RWPE2 (cell line): Measurements from ENCODE around the gene POLR2M.

Experiments used
- ATAC-seq: fragments of 200-7000 bp; cut with Tn5 transposase; 3 replicates; pipeline ENCODE4 v1.9.1; 2021; ENCODE audit warnings: low read depth
- DNase-seq: peaks from one replicate; pipeline ENCODE4 v3.0.0-alpha.2; 2020; ENCODE audit warnings: low spot score
- H3K27ac ChIP-seq: fragments of 450-650 bp; 2 replicates; pipeline ENCODE4 v1.5.1; 2017; ENCODE audit warnings: mild to moderate bottlenecking; ENCODE audit not compliant: poor library complexity, severe bottlenecking
- H3K27me3 ChIP-seq: fragments of 250-450 bp; sonication (Bioruptor Pico); 2 replicates; pipeline ENCODE4 v1.5.1; 2021; ENCODE audit warnings: mild to moderate bottlenecking, moderate library complexity; ENCODE audit not compliant: insufficient read depth, poor library complexity, severe bottlenecking
- H3K36me3 ChIP-seq: fragments of 250-450 bp; sonication (Bioruptor Pico); 2 replicates; pipeline ENCODE4 v1.5.1; 2020; ENCODE audit warnings: low read depth, mild to moderate bottlenecking, moderate library complexity
- H3K4me1 ChIP-seq: fragments of 250-450 bp; sonication (Bioruptor Pico); 2 replicates; pipeline ENCODE4 v1.5.1; 2021; ENCODE audit warnings: mild to moderate bottlenecking, moderate library complexity; ENCODE audit not compliant: insufficient read depth, poor library complexity, severe bottlenecking
- H3K4me3 ChIP-seq: fragments of 250-450 bp; sonication (Bioruptor Pico); 2 replicates; pipeline ENCODE4 v1.5.1; 2021; ENCODE audit warnings: mild to moderate bottlenecking, moderate library complexity; ENCODE audit not compliant: severe bottlenecking
- H3K9me3 ChIP-seq: fragments of 250-450 bp; sonication (Bioruptor Pico); 2 replicates; pipeline ENCODE4 v1.5.1; 2021; ENCODE audit warnings: mild to moderate bottlenecking, moderate library complexity; ENCODE audit not compliant: severe bottlenecking
- TF ChIP-seq, protein P1 (sequence below): fragments of 450-650 bp; IDR thresholded peaks from one replicate; pipeline ENCODE4 v1.5.1; 2017; ENCODE audit warnings: mild to moderate bottlenecking, moderate library complexity; ENCODE audit not compliant: poor library complexity, severe bottlenecking

POLR2M gene

DNA sequence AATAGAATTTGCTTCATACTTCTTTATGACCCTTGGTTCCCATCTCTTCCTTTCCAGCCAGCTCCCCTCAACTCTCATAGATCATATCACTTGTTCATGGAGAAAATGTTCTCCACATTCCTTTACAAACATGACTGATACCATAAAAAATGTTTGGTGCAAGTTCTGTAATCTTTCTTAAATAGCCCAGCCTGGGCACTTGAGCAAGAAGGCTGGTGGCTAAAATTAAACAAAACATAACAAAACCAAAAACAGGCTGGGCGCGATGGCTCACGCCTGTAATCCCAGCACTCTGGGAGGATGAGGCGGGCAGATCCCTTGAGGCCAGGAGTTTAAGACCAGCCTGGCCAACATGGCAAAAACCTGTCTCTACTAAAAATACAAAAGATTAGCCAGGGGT, 8.9 kb upstream of the POLR2M start:
- no peak for DNase-seq
- no peaks in the 10 kb centered on the region for H3K27me3 ChIP-seq
- H3K27ac ChIP-seq, result no peak overlapping the region
- H3K36me3 ChIP-seq, result no peaks in the 10 kb centered on the region
- H3K4me3 ChIP-seq, result no peak overlapping the region
- no peak for ATAC-seq
- peaks cover 9% of the 10 kb centered on the region for H3K4me1 ChIP-seq
- TF ChIP-seq, protein P1, sequence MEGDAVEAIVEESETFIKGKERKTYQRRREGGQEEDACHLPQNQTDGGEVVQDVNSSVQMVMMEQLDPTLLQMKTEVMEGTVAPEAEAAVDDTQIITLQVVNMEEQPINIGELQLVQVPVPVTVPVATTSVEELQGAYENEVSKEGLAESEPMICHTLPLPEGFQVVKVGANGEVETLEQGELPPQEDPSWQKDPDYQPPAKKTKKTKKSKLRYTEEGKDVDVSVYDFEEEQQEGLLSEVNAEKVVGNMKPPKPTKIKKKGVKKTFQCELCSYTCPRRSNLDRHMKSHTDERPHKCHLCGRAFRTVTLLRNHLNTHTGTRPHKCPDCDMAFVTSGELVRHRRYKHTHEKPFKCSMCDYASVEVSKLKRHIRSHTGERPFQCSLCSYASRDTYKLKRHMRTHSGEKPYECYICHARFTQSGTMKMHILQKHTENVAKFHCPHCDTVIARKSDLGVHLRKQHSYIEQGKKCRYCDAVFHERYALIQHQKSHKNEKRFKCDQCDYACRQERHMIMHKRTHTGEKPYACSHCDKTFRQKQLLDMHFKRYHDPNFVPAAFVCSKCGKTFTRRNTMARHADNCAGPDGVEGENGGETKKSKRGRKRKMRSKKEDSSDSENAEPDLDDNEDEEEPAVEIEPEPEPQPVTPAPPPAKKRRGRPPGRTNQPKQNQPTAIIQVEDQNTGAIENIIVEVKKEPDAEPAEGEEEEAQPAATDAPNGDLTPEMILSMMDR, result no peak
- no peaks in the 10 kb centered on the region for H3K9me3 ChIP-seq

DNA sequence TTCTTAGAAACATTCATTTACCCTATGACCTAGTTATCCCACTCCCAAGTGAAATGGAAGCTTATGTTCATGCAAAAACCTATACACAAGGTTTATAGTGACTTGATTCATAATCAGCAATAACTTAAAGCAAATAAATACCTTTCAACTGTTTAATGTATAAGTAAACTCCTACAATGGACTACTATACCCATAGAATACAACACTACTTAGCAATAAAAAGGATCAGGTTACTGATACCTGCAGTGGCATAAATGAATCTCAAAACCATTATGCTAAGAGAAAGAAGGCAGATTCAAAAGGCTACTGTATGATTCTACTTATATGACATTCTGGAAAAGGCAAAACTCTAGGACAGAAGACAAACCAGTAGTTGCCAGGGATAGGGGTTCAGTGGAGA, 8.3 kb upstream of the POLR2M start:
- Histone ChIP-seq H3K9me3 (no peaks in the 10 kb centered on the region), H3K27ac (no peak overlapping the region), H3K36me3 (no peaks in the 10 kb centered on the region), H3K4me3 (no peak overlapping the region), H3K4me1 (peaks cover 3% of the 10 kb centered on the region), H3K27me3 (no peaks in the 10 kb centered on the region)
- DNase-seq (no peak), ATAC-seq (no peak)
- TF ChIP-seq, protein P1, result no peak

DNA sequence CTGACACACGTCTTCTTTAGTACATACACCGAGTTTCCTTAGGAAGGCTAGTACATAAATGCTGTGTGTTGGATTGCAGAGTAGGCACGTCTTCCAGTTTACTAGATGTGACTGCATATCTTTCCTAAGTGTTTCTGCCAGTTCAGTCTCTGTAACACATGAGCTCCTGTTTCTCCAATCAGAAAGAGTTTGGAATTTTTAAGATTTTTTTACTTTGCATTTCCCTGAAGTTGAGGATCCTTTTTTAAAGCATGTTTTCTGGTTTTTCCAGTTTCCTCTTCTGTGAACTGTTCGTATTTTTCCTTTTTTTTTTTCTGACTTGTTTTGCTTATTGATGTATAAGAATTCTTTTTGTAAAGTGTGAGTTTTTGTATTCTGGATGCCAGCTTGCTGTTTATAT, 7.5 kb upstream of the POLR2M start:
- TF ChIP-seq, protein P1, result no peak
- Histone ChIP-seq H3K27me3 (no peaks in the 10 kb centered on the region), H3K27ac (no peak overlapping the region), H3K4me3 (no peak overlapping the region), H3K4me1 (no peaks in the 10 kb centered on the region), H3K9me3 (no peaks in the 10 kb centered on the region), H3K36me3 (no peaks in the 10 kb centered on the region)
- DNase-seq (no peak), ATAC-seq (no peak)

DNA sequence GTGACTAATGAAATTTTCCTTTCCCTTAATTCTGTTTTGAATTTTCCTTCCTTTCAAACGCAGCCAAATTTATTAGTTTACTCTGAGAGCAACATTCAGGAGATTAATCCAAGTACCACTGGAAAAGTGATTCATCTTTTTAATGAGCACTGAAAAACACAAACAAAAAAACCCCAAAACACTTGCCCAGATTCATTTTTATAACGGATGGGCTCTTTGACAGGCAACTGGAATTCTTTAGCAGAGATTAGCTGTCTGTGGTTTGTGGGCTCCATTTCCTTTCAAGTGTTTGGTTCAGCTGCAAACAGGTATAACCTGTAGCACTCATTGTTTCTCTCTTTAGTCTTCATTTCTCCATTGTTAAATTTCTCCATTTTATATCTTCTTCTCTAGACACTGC, 3.1 kb upstream of the POLR2M start:
- no peak overlapping the region for H3K4me3 ChIP-seq
- ATAC-seq, result no peak
- H3K27me3 ChIP-seq, result no peaks in the 10 kb centered on the region
- H3K36me3 ChIP-seq, result peaks cover 6% of the 10 kb centered on the region
- H3K27ac ChIP-seq, result no peak overlapping the region
- H3K4me1 ChIP-seq, result peaks cover 13% of the 10 kb centered on the region
- TF ChIP-seq, protein P1, result no peak
- H3K9me3 ChIP-seq, result no peaks in the 10 kb centered on the region
- no peak for DNase-seq

DNA sequence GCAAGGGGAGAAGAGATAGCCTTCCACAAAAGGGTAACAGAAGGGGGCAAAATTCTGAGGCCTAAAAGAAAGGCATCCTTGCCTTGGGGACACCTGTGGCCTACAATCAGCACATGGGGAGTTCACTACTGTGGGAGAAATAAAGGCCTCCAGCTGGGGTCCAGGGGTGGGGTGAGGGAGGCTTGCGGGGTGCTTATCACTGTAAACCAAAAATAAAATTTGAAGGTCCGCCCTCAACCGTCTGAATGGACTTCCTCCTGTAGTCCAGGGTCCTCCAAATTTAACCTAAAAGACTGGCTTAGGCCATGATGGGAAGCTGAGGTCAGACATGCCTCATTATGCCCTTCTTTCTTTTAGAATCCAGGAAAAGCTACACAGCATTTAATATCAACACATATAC, 2.1 kb upstream of the POLR2M start:
- ATAC-seq (no peak), DNase-seq (no peak)
- H3K36me3 ChIP-seq, result peaks cover 17% of the 10 kb centered on the region
- TF ChIP-seq, protein P1, result no peak
- no peak overlapping the region for H3K4me3 ChIP-seq
- no peaks in the 10 kb centered on the region for H3K27me3 ChIP-seq
- H3K9me3 ChIP-seq, result no peaks in the 10 kb centered on the region
- no peak overlapping the region for H3K27ac ChIP-seq
- H3K4me1 ChIP-seq, result peaks cover 15% of the 10 kb centered on the region
